Measurements from ENCODE around the gene C2CD4C. TPM values are rescaled to one million over a fixed set of nuclear protein-coding genes. Genes with fewer than 3 reads are reported as not detected.

The C2CD4C gene
- polyA plus RNA-seq, 1 experiment: 0.07 TPM

DNA sequence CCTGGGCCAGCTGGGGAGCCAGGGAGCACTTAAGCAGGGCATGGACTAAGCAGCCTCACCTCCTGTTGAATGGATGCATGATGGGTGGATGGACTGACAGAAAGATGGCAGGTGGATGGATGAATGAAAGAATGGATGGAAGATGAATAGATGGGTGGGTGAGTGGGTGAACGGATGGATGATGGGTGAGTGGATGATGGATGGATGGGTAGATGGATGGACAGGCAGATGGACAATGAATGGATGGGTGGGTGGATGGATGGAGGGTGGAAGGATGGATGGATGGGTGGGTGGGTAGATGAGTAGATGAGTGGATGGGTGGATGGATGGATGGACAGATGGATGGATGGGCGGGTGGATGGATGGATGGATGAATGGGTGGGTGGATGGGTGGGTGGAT lies 33.1 kb upstream of the C2CD4C start:
- H3K4me3 ChIP-seq (ENCODE audit: low read depth, low read length): no peak overlapping the region
- no peak for DNase-seq (ENCODE audit: low read depth)
- POLR2A ChIA-PET: no interaction called here

GRCh38 chr19:441213-441836 lies 32.4 kb upstream of the C2CD4C start:
- no peaks in the 10 kb centered on the region for H3K36me3 ChIP-seq (ENCODE audit: control insufficient read depth, insufficient read depth, low read length)

More for the DNA sequence above, 33.1 kb upstream of the C2CD4C start:
- CTCF ChIA-PET: no interaction called here
- no peaks in the 10 kb centered on the region for H3K27me3 ChIP-seq (ENCODE audit: control insufficient read depth, insufficient read depth, low read length)
- H3K36me3 ChIP-seq (ENCODE audit: control insufficient read depth, insufficient read depth, low read length): no peaks in the 10 kb centered on the region
- TF ChIP-seq CTCF (IDR thresholded peaks at IDR 0.05; ENCODE audit: insufficient read depth, low read depth, low read length): no peak

GRCh38 chr19:440391-441212 lies 31.7 kb upstream of the C2CD4C start:
- Histone ChIP-seq H3K4me3 (ENCODE audit: low read depth, low read length) (no peak overlapping the region), H3K36me3 (ENCODE audit: control insufficient read depth, insufficient read depth, low read length) (no peaks in the 10 kb centered on the region), H3K27me3 (ENCODE audit: control insufficient read depth, insufficient read depth, low read length) (no peaks in the 10 kb centered on the region)
- no peak for TF ChIP-seq CTCF (IDR thresholded peaks at IDR 0.05; ENCODE audit: insufficient read depth, low read depth, low read length)
- DNase-seq (ENCODE audit: low read depth): no peak
- CTCF ChIA-PET: no interaction called here
- POLR2A ChIA-PET: no interaction called here

More at GRCh38 chr19:441213-441836, 32.4 kb upstream of the C2CD4C start:
- ChIA-PET CTCF (no interaction called here), POLR2A (no interaction called here)
- Histone ChIP-seq H3K4me3 (ENCODE audit: low read depth, low read length) (no peak overlapping the region), H3K27me3 (ENCODE audit: control insufficient read depth, insufficient read depth, low read length) (no peaks in the 10 kb centered on the region)
- DNase-seq (ENCODE audit: low read depth): no peak
- TF ChIP-seq CTCF (IDR thresholded peaks at IDR 0.05; ENCODE audit: insufficient read depth, low read depth, low read length): no peak

DNA sequence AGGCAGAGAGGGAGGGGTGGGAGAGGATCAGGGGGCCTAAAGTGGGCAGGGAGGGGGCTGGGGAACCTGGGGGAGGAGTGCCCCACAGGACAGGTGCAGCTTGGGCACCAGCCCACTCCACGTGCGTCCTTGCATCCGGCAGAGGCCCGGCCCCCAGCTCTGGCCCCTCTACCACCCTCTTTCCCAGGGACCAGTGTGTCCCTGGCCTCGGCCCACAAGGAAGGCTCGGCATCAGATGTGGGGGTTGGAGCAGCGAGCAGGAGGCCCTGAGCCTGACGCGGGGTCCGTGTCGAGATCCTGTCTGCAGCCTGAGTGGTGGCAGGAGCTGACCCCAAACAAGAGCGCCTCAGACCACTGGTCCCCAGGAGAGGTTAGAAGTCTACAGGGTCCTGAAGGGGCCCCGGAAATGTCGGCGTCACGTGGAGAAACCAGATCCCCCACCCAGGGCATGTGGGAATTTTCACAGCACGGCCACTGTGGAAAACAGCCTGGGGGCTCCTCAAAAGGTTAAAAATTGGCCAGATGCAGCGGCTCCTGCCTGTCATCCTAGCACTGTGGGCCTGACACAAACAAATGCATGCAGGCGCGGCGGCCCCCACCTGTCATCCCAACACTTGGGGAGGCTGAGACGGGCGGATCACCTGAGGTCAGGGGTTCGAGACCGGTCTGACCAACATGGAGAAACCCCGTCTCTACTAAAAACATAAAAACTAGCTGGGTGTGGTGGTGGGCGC lies 30.4 kb upstream of the C2CD4C start:
- Histone ChIP-seq H3K27me3 (ENCODE audit: control insufficient read depth, insufficient read depth, low read length) (no peaks in the 10 kb centered on the region), H3K4me3 (ENCODE audit: low read depth, low read length) (no peak overlapping the region), H3K36me3 (ENCODE audit: control insufficient read depth, insufficient read depth, low read length) (no peaks in the 10 kb centered on the region)
- DNase-seq (ENCODE audit: low read depth): no peak
- CTCF ChIA-PET: interaction anchor here (0.8 kb wide), 1 partner anchor 9 kb away, joined by 3 read pairs; no protein-coding TSS in a partner anchor
- no peak for TF ChIP-seq CTCF (IDR thresholded peaks at IDR 0.05; ENCODE audit: insufficient read depth, low read depth, low read length)
- POLR2A ChIA-PET: no interaction called here

GRCh38 chr19:438416-438958 lies 29.5 kb upstream of the C2CD4C start:
- no peak for TF ChIP-seq CTCF (IDR thresholded peaks at IDR 0.05; ENCODE audit: insufficient read depth, low read depth, low read length)
- no peak for DNase-seq (ENCODE audit: low read depth)
- no peak overlapping the region for H3K4me3 ChIP-seq (ENCODE audit: low read depth, low read length)
- H3K27me3 ChIP-seq (ENCODE audit: control insufficient read depth, insufficient read depth, low read length): no peaks in the 10 kb centered on the region
- H3K36me3 ChIP-seq (ENCODE audit: control insufficient read depth, insufficient read depth, low read length): no peaks in the 10 kb centered on the region
- POLR2A ChIA-PET: no interaction called here
- CTCF ChIA-PET: interaction anchor here (0.8 kb wide), 1 partner anchor 9 kb away, joined by 3 read pairs; no protein-coding TSS in a partner anchor

All from BJ (cell line).